Measurements from ENCODE around the gene GALNT8.

- TF ChIP-seq CTCF (IDR thresholded peaks at IDR 0.05; ENCODE audit: insufficient read depth, low read length): no peak
- TF ChIP-seq REST (IDR thresholded peaks at IDR 0.05; ENCODE audit: insufficient replicate concordance, low read depth): no peak
- TF ChIP-seq GABPA (IDR thresholded peaks at IDR 0.05; ENCODE audit: low read depth): no peak
Observed at GRCh38 chr12:4812624-4813327, 92.6 kb downstream of the GALNT8 start.

Data from HL-60 (cell line).